Sigmoid colon (tissue), 7 donors: ENCODE results near the gene PLOD3. TPM values are rescaled to one million over a fixed set of nuclear protein-coding genes. Genes with fewer than 3 reads are reported as not detected.
"Not testable (repeated sequence)": the region's sequence is repeated elsewhere in the genome, so short reads cannot be mapped to it uniquely, and the experiment has no call there.

Experiments used
- DNase-seq: peaks from one replicate; pipeline ENCODE4 v3.0.0-alpha.2; 2019
- H3K27ac ChIP-seq, 4 donors: fragments of 200-600 bp; sonication (generic); one replicate each; pipeline ENCODE4 v1.5.1; 2016 to 2019; ENCODE audit warnings: mild to moderate bottlenecking in 1 of 4
- H3K27me3 ChIP-seq, 3 donors: fragments of 200-600 bp; sonication (generic); one replicate each; pipeline ENCODE4 v1.5.1; 2019; ENCODE audit warnings: mild to moderate bottlenecking in 1 of 3
- H3K36me3 ChIP-seq, 4 donors: fragments of 200-600 bp; sonication (generic); one replicate each; pipeline ENCODE4 v1.5.1; 2016 to 2019
- H3K4me1 ChIP-seq, 4 donors: fragments of 200-600 bp; sonication (generic); one replicate each; pipeline ENCODE4 v1.5.1; 2017 to 2019
- H3K4me3 ChIP-seq, 4 donors: fragments of 200-600 bp; sonication (generic); one replicate each; pipeline ENCODE4 v1.5.1; 2017 to 2019; ENCODE audit warnings: mild to moderate bottlenecking in 2 of 4, moderate library complexity in 1 of 4
- H3K9me3 ChIP-seq, 4 donors: fragments of 200-600 bp in 3 of 4; sonication (generic) in 3 of 4; one replicate each; pipeline versions ENCODE4 v1.5.1 to v1.6.1; 2013 to 2019
- CTCF ChIP-seq, 4 experiments: fragments of 450-650 bp in 3 of 4; fragments of 200-600 bp in 1 of 4; IDR thresholded peaks; one replicate each; pipeline ENCODE4 v1.5.1; 2016 to 2019; ENCODE audit warnings: antibody characterized with exemption in 4 of 4, mild to moderate bottlenecking in 3 of 4, moderate library complexity in 2 of 4
- EP300 ChIP-seq, 4 donors: sonication (generic); formaldehyde crosslinking; IDR thresholded peaks; one replicate each; pipeline ENCODE4 v1.6.1; 2017; ENCODE audit warnings: antibody characterized with exemption in 4 of 4
- POLR2A ChIP-seq, 2 donors: fragments of 450-650 bp; IDR thresholded peaks; one replicate each; pipeline ENCODE4 v1.6.1; 2016; ENCODE audit warnings: antibody characterized with exemption in 2 of 2, mild to moderate bottlenecking in 2 of 2, moderate library complexity in 2 of 2
- POLR2AphosphoS5 ChIP-seq, 4 donors: sonication (generic); formaldehyde crosslinking; IDR thresholded peaks; one replicate each; pipeline ENCODE4 v1.6.1; 2017; ENCODE audit warnings: antibody characterized with exemption in 4 of 4
- WGBS, 2 donors: extraction: QIAGEN DNeasy Blood & Tissue Kit; methylation state at CpG; one replicate each; pipeline ENCODE4 v1.1.7; 2013; 5-methylcytosine and 5-hydroxymethylcytosine counted together
- intact Hi-C: fragments of 100-400 bp; cut with DNase I; formaldehyde crosslinking; loops from one replicate; pipeline ENCODE4 v1.15.1; 2023
- polyA plus RNA-seq, 3 donors: library from polyadenylated mRNA; stranded (reverse); fragments of 200-250 nt; gene quantifications; one replicate each; pipeline ENCODE4 v1.2.3, GENCODE V29; 2013
- total RNA-seq, 4 donors: library from RNA; depleted of rRNA; stranded (reverse); fragments of >200 nt; gene quantifications; one replicate each; pipeline ENCODE4 v1.1.0, GENCODE V29; 2016
- donor health status: healthy with polysubstance abuse.
- donor health status: Bipolar disorder and iron deficiency.
- donor health status: healthy.

The PLOD3 gene
- 10 to 100 TPM; 23.9 to 36.6 (median 26.4) TPM for total RNA-seq
- polyA plus RNA-seq, result 10 to 100 TPM; 18.0 to 57.3 (median 24.3) TPM

GRCh38 chr7:101217388-101218235, at the start of gene PLOD3, which contains the start of gene ZNHIT1:
TSS of gene PLOD3 (minus strand) at chr7:101217581. CDS start at chr7:101217274, 307 bp downstream.
TSS of gene ZNHIT1 (plus strand) at chr7:101218165. CDS start at chr7:101218196, 31 bp downstream.
- DNase-seq, result peak; percentile 99
- Histone ChIP-seq H3K36me3 (peaks cover 5 to 38% (median 18%) of the 10 kb centered on the region in 4 donors), H3K9me3 (no peaks in the 10 kb centered on the region), H3K27me3 (no peaks in the 10 kb centered on the region), H3K4me3 (peak within 1 kb of the TSS; percentile 73 to 97 (median 89)), H3K4me1 (peaks cover 0 to 49% (median 36%) of the 10 kb centered on the region in 4 donors), H3K27ac (peak within 1 kb of the TSS; percentile 90 to 94 (median 93))
- intact Hi-C loops, result loop anchor here (1.0 to 10.0 kb wide), 2 partner anchors 27 to 67 kb away; no protein-coding TSS in a partner anchor
- WGBS, 2 donors, result 1% methylated on average over 57 of the region's 57 CpGs
- TF ChIP-seq POLR2A (IDR thresholded peaks at IDR 0.05) (peak in 1 of 2 donors; percentile 37), CTCF (IDR thresholded peaks at IDR 0.05) (no peak), POLR2AphosphoS5 (IDR thresholded peaks at IDR 0.05) (peak; percentile 5 to 74 (median 36)), EP300 (IDR thresholded peaks at IDR 0.05) (no peak)

GRCh38 chr7:101265622-101266516, 48.5 kb upstream of the PLOD3 start:
- no peak overlapping the region for H3K4me3 ChIP-seq
- H3K9me3 ChIP-seq, result no peaks in the 10 kb centered on the region
- 76 to 81% methylated on average over 17 of the region's 17 CpGs for WGBS, 2 donors
- DNase-seq, result no peak
- intact Hi-C loops, result no loop called here
- TF ChIP-seq CTCF (IDR thresholded peaks at IDR 0.05) (no peak), POLR2A (IDR thresholded peaks at IDR 0.05) (no peak), EP300 (IDR thresholded peaks at IDR 0.05) (no peak), POLR2AphosphoS5 (IDR thresholded peaks at IDR 0.05) (no peak)
- no peaks in the 10 kb centered on the region for H3K4me1 ChIP-seq
- no peaks in the 10 kb centered on the region for H3K36me3 ChIP-seq
- H3K27me3 ChIP-seq, result no peaks in the 10 kb centered on the region
- H3K27ac ChIP-seq, result no peak overlapping the region

GRCh38 chr7:101264102-101264706, 46.8 kb upstream of the PLOD3 start:
- H3K4me1 ChIP-seq, H3K27ac ChIP-seq, H3K9me3 ChIP-seq, intact Hi-C loops, H3K27me3 ChIP-seq, H3K4me3 ChIP-seq, DNase-seq, H3K36me3 ChIP-seq: not testable (repeated sequence)
- 48 to 62% methylated on average over 6 of the region's 6 CpGs for WGBS, 2 donors

- no peak for TF ChIP-seq POLR2A (IDR thresholded peaks at IDR 0.05)
- TF ChIP-seq POLR2AphosphoS5 (IDR thresholded peaks at IDR 0.05), result no peak
- TF ChIP-seq CTCF (IDR thresholded peaks at IDR 0.05), result no peak
- TF ChIP-seq EP300 (IDR thresholded peaks at IDR 0.05), result no peak
- Histone ChIP-seq H3K4me1 (no peaks in the 10 kb centered on the region), H3K27me3 (peaks cover 0 to 3% (median 0%) of the 10 kb centered on the region in 3 donors), H3K36me3 (no peaks in the 10 kb centered on the region), H3K9me3 (no peaks in the 10 kb centered on the region), H3K27ac (no peak overlapping the region), H3K4me3 (no peak overlapping the region)
- DNase-seq, result no peak
- WGBS, 2 donors, result 20 to 55% methylated on average over 7 of the region's 7 CpGs
- intact Hi-C loops, result no loop called here
Observed at GRCh38 chr7:101258243-101258731, 40.9 kb upstream of the PLOD3 start.
